ENCODE measurements around the gene NNAT.

DNA sequence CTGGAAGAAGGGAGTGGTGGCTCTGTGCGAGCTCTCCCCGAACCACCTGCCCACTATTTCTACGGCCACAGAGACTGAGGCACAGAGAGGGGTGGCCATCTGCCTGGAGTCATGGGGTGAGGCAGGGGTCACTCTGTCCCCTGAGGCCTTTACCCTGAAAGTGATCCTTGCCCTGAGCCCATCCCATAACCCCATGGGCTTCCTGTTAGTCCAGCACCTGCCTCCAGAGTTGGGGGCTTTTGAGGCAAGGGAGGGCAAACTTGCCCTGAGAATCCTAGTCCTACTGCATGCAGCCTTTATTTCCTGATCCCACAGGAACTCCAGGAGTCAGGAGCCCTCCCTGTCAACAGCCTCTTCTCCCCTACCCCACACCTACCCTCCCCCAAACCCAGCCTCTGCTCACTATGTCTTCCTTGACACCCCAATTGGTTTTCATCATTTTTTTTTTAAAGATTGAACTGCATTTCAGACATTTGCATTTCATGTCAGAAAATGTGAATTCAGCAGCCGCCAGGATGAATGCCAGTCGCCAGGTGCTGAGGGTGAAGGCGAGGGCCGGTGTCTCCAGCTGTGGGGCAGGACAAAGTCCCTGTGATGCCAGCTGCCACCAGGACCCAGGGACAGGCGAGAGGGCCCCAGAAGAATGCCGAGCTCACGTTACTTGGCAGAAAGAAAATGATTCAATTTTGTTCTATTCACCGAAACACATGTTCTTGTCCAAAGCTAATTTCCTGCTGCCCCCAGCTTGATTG is 47.6 kb upstream of the NNAT start:
- TF ChIP-seq CTCF (IDR thresholded peaks at IDR 0.05), result no peak
- TF ChIP-seq EP300 (IDR thresholded peaks at IDR 0.05), result no peak
- no peak for TF ChIP-seq POLR2A (IDR thresholded peaks at IDR 0.05)
- no peak for TF ChIP-seq POLR2AphosphoS5 (IDR thresholded peaks at IDR 0.05)

All from sigmoid colon (tissue), 4 donors.